ENCODE measurements around the gene AGBL1. TPM values are rescaled to one million over a fixed set of nuclear protein-coding genes. Genes with fewer than 3 reads are reported as not detected.

The AGBL1 gene
- total RNA-seq, 4 donors from 2014 or later, result 0.32 to 0.40 TPM; not detected in 2

DNA sequence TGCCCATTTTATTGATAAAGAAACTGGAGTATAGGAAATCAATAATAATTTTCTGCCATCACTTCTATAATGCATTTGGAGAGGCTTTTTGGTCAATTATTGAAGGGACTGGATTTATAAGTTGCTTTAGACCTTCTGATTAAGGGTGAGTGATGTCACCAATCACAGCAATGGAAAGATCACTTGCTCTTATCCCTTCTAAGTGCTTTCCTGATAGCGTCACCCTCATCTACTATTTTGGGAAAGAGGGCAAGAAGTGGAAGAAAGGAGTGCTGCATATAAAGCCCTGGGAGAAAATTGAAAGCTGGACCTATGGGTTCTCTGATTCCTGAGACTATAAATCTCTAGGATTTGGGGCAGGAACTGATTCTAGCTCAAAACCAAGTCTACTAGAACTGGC is 771.3 kb downstream of the AGBL1 start:
- intact Hi-C loops (cut with DNase I; ENCODE audit: low total_unique reads) (no loop called here), in situ Hi-C loops (cut with MboI; ENCODE audit: low pct_ligation_motif_present in 1 of 4, low pct_unique_long_range_greater_than_20kb in 1 of 4, low sequenced_read_pairs in 3 of 4) (no loop called here)
- no peaks in the 10 kb centered on the region for H3K4me1 ChIP-seq
- 67 to 82% methylated on average over 1 of the region's 1 CpG for WGBS, 2 donors (ENCODE audit: low coverage in 1 of 2)
- no peak overlapping the region for H3K4me3 ChIP-seq
- TF ChIP-seq POLR2A (IDR thresholded peaks at IDR 0.05), result no peak
- TF ChIP-seq EP300 (IDR thresholded peaks at IDR 0.05; ENCODE audit: low read depth), result no peak
- TF ChIP-seq, protein P1, sequence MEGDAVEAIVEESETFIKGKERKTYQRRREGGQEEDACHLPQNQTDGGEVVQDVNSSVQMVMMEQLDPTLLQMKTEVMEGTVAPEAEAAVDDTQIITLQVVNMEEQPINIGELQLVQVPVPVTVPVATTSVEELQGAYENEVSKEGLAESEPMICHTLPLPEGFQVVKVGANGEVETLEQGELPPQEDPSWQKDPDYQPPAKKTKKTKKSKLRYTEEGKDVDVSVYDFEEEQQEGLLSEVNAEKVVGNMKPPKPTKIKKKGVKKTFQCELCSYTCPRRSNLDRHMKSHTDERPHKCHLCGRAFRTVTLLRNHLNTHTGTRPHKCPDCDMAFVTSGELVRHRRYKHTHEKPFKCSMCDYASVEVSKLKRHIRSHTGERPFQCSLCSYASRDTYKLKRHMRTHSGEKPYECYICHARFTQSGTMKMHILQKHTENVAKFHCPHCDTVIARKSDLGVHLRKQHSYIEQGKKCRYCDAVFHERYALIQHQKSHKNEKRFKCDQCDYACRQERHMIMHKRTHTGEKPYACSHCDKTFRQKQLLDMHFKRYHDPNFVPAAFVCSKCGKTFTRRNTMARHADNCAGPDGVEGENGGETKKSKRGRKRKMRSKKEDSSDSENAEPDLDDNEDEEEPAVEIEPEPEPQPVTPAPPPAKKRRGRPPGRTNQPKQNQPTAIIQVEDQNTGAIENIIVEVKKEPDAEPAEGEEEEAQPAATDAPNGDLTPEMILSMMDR (IDR thresholded peaks at IDR 0.05), result no peak
- TF ChIP-seq POLR2AphosphoS5 (IDR thresholded peaks at IDR 0.05), result no peak
- H3K36me3 ChIP-seq, result no peaks in the 10 kb centered on the region
- H3K27ac ChIP-seq, result no peak overlapping the region
- no peaks in the 10 kb centered on the region for H3K9me3 ChIP-seq
- H3K27me3 ChIP-seq, result no peaks in the 10 kb centered on the region
- no peak for DNase-seq

DNA sequence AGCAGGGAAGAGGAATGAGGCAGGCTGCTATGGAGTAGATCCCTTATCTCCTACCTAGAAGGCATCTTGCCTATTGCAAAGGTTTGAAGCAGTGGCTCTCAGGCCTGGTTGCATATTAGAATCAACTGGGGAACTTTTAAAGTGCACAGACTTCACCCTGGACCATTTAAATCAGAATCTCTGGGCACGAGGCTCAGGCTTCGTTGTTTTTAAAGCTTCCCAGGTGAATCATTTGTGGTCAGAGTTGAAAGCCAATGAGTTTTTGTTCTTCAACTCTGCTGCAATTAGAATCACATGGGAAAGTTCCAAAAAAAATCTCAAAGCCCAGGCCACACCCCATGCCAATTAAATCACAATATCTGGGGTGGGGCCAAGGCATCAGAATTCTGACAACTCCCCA is 773.1 kb downstream of the AGBL1 start:
- no peaks in the 10 kb centered on the region for H3K4me1 ChIP-seq
- in situ Hi-C loops (cut with MboI; ENCODE audit: low pct_ligation_motif_present in 1 of 4, low pct_unique_long_range_greater_than_20kb in 1 of 4, low sequenced_read_pairs in 3 of 4) (no loop called here), intact Hi-C loops (cut with DNase I; ENCODE audit: low total_unique reads) (no loop called here)
- TF ChIP-seq POLR2AphosphoS5 (IDR thresholded peaks at IDR 0.05), result no peak
- no peak overlapping the region for H3K4me3 ChIP-seq
- no peaks in the 10 kb centered on the region for H3K27me3 ChIP-seq
- no peak overlapping the region for H3K27ac ChIP-seq
- H3K36me3 ChIP-seq, result no peaks in the 10 kb centered on the region
- H3K9me3 ChIP-seq, result no peaks in the 10 kb centered on the region
- WGBS, 2 donors (ENCODE audit: low coverage in 1 of 2), result 54 to 76% methylated on average over 2 of the region's 2 CpGs
- no peak for DNase-seq

DNA sequence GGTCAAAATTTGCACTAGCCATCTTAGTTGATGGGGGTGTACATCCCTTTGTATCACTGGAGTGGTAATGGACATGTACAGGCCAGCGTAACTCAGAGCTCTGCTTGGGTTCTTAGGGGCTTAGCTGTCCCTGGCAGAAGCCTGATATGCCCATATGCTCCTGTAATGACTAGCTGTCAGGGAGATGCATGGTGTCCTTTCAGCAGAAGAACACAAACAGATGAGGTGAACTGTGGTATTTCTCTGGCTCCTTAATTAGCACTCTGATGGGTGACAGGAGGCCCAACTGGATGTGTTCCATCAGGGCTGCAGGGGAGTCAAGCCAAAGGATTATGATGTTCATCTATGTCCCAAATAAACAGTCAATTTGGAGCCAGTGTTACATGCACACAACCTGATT is 774.5 kb downstream of the AGBL1 start:
- in situ Hi-C loops (cut with MboI; ENCODE audit: low pct_ligation_motif_present in 1 of 4, low pct_unique_long_range_greater_than_20kb in 1 of 4, low sequenced_read_pairs in 3 of 4), result no loop called here
- H3K4me3 ChIP-seq, result no peak overlapping the region
- H3K36me3 ChIP-seq, result no peaks in the 10 kb centered on the region
- H3K27ac ChIP-seq, result no peak overlapping the region
- WGBS, 2 donors (ENCODE audit: low coverage in 1 of 2), result 79% methylated on average over 1 of the region's 1 CpG; no CpG with 5 or more reads in 1 of the 2 donors
- TF ChIP-seq, protein P1 (IDR thresholded peaks at IDR 0.05), result no peak
- TF ChIP-seq EP300 (IDR thresholded peaks at IDR 0.05; ENCODE audit: low read depth) (no peak), POLR2AphosphoS5 (IDR thresholded peaks at IDR 0.05) (no peak), POLR2A (IDR thresholded peaks at IDR 0.05) (no peak)
- no peaks in the 10 kb centered on the region for H3K9me3 ChIP-seq
- intact Hi-C loops (cut with DNase I; ENCODE audit: low total_unique reads), result no loop called here
- no peaks in the 10 kb centered on the region for H3K4me1 ChIP-seq
- H3K27me3 ChIP-seq, result no peaks in the 10 kb centered on the region
- DNase-seq, result no peak

DNA sequence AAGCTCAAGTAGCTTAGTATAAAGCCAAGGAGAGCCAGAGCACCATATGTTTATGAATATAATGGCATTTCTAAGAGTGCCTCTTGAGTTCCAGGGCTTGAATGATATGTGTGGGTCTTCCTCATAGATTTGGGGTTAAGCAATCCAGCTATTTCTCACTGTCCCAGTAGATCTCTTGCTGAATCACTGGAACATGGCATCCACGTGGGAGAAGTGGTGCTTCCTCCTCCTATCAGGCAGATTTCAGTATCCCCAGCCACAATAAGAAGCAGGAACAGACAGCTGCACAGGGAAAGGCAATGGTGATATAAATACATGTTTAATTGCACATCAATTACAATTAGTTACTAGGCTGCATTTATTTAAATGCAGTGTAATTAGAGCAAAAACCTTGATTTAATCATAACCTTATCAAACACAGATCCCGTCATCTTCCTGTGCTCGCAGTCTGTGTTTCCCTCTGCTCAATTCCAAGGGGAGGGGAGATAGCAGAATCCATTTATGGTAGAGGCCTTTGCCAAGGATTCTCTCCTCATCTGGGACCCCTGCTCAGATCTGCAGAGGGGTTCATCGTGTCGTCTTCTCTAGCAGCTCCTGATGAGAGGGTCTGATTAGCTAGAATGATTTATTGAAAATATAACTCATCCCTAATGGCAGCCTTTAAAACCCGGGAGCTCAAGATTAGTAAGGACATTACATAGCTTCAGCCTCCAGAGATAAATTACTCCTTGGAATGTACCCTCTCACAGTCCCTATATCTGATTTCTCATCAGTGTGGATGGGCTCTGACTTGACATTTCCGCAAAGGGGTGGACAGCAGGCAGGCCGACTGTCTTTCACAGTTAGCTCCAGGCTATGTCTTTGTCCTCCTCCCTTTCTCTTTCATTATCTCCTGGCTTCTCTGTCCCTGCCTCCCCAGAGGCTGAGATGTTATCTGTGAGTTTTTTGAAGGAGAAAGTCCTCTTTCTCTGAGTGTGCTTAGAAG is 775.9 kb downstream of the AGBL1 start:
- no peaks in the 10 kb centered on the region for H3K36me3 ChIP-seq

More for the DNA sequence above, 775.9 kb downstream of the AGBL1 start:
- in situ Hi-C loops (cut with MboI; ENCODE audit: low pct_ligation_motif_present in 1 of 4, low pct_unique_long_range_greater_than_20kb in 1 of 4, low sequenced_read_pairs in 3 of 4), result no loop called here
- Histone ChIP-seq H3K9me3 (no peaks in the 10 kb centered on the region), H3K4me1 (no peaks in the 10 kb centered on the region), H3K4me3 (no peak overlapping the region), H3K27ac (no peak overlapping the region), H3K27me3 (no peaks in the 10 kb centered on the region)
- TF ChIP-seq POLR2AphosphoS5 (IDR thresholded peaks at IDR 0.05) (no peak), POLR2A (IDR thresholded peaks at IDR 0.05) (no peak), EP300 (IDR thresholded peaks at IDR 0.05; ENCODE audit: low read depth) (no peak)
- TF ChIP-seq, protein P1 (IDR thresholded peaks at IDR 0.05), result no peak
- intact Hi-C loops (cut with DNase I; ENCODE audit: low total_unique reads), result no loop called here
- no peak for DNase-seq
- 69 to 79% methylated on average over 5 to 8 of the region's 8 CpGs for WGBS, 2 donors (ENCODE audit: low coverage in 1 of 2)

Data from transverse colon (tissue), 4 donors.